GM19438 (cell line): ENCODE data around the gene NEURL3.
"Not testable (repeated sequence)": the region's sequence is repeated elsewhere in the genome, so short reads cannot be mapped to it uniquely, and the experiment has no call there.

Source experiments
- ATAC-seq: cut with Tn5 transposase; IDR thresholded peaks from one replicate; pipeline ENCODE4 v1.9.1; 2021; ENCODE audit warnings: low read depth; ENCODE audit not compliant: unreplicated experiment

Gene NEURL3

DNA sequence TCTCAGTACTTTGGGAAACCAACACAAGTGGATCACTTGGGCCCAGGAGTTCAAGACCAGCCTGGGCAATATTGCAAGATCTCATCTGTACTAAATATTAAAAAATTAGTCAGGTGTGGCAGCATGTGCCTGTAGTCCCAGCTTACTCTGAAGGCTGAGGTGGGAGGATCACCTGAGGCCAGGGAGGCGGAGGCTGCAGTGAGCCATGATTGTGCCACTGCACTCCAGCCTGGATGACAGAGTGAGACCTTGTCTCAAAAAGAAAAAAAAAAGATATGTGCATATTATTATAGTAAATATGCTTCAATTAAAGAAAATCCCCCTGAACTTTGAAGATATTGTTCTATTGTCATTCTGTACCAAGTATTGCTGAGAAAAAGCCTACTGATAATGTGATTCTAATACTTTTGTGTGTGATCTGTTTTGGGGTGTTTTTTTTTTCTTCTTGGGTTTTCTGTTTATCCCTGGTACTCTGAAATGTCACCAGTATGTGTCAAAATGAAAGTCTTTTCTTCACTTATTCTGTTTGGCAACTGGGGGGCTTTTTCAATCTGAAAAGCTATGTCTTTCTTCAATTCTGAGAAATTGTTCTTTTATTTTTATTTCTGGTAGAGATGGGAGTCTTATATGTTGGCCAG is 13.2 kb downstream of the NEURL3 start:
- no peak for ATAC-seq

DNA sequence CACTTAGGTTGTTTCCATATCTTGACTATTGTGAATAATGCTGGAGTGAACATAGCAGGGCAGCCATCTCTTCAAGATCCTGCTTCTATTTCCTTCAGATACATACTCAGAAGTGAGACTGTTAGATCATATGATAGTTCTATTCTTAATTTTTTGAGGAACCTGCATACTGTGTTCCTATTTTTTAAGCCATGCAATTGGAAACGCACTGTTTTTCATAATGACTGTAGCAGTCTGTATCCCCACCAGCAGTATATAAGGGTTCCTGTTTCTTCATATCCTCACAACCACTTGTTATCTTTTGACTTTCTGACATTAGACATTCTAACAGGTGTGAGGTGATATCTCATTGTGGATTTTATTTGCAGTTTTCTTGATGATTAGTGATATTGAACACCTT is 15.5 kb downstream of the NEURL3 start:
- no peak for ATAC-seq

DNA sequence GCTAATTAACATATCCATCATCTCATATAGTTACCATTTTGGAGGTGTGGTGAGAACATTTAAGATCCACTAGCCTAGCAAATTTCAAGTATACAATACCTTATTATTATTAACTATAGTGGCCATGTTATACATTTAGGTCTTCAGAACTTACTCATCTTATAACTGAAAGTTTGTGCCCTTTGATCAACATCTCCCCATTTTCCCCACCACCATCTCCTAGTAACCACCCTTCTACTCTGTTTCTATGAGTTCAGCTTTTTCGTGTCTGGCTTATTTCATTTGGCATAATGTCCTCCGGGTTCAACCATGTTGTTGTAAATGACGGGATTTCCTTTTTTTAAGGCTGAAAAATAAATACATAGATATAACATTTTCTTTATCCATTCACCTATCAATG is 15.9 kb downstream of the NEURL3 start:
- no peak for ATAC-seq

DNA sequence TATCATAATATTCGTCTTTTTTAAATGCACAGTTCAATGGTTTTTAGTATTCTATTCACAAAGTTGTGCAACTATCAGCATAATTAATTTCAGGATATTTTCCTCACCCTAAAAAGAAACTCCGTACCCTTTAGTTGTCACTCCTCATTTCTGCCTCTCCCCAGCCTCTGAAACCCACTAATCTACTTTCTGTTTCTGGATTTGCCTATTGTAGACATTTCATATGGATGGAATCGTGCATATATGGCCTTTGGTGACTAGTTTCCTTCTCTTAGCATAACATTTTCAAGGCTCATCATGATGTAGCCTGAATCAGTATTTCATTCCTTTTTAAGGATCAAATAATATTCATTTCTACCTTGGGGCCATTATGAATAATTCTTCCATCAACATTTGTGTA is 18.5 kb downstream of the NEURL3 start:
- ATAC-seq = no peak

DNA sequence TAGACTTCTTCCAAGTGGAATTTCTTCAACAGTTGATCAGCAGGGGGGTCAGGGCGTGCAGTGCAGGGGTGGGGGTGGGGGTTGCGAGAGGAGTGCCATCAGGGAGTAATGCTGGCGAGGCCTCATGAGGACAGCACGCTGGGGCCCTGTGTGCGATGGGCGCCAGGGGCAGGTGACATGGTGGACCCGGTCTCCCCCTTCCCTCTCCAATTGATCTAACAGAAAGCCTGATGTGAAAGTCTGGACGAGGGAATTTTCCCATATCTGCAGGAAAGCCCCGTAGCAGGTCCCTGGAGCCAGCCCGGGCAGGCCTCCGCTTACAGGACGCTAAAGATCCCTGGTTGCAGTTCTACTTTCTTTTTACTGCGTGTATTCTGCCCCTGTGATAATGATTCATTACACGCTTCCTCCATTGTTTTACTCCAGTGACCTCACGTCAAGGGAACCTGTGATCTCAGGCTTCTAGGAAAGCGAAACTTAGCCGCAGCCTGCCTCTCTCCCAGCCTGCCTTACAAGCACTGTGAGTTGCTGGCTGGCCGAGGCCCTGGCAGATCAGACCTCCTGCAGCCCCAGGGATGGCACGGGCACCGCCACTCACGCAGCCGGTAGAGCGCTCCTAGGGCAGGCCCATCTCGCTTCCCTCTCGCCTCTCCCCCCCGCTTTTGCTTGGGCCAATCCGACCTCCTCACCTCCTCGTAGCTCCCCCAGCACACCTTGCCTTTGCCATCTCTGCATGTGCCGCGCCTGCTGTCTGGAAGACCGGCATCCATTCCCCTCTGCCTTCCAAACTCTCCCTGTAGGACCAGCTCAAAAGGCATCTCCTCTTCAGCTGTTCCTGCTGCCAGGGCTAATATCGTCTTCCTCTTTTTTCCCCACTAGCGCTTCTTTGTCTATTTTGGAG is 19.2 kb downstream of the NEURL3 start:
- ATAC-seq = peak; percentile 81

DNA sequence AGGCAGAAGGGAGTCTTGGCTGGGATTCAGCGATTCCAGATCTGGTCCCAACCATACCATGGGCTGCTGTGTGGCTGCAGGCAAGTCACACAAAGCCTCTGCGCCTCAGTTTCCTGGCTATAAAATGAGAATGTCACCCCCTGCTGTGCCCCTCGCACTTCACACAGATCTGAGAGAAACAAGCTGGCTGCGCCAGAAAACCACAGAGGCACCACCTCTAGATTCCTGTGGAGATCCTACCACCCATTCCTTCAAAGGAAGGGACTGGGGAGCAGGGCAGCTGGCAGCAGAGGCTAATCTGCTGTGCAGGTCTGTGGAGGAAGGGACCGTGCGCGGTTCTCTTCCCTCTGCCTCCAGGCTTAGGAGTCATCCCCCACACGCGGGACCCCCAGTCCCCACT is 19.8 kb downstream of the NEURL3 start:
- ATAC-seq = no peak

DNA sequence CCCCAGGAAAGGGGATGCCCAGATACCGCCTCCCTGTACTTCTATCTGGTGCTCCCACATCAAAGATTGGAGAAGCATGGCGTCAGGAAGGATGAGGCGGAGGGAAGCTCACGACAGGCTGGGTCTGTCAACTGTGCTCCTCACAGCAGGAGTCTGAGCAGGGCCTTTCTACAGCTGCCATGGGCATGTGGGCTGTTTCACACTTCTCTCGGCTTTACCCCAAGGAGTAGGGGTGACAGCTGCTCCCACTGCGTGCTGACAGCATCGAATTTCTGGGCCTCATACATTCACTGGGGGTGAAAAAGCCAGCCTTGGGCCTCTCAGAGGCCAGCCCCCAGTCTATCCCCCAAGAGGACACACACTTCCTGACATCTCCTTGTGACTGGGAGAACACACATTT is 21.1 kb downstream of the NEURL3 start:
- ATAC-seq = no peak

DNA sequence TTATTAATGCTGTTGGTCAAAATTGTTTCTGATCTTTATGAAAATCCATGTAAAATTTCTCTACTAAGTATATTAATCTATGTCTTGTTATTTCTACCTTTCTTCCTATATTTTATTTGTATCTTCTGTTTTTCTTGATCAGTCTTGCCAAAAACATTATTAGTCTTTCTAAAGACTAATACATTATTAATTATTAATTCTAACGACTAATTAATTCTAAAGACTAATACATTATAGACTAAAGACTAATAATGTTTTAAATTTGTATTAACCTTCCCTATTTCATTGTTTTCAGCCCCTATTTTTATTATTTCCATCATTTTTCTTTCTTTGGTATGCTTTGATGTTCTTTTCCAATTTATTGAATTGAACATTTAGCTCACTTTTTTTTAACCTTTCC is 27.7 kb downstream of the NEURL3 start:
- no peak for ATAC-seq

DNA sequence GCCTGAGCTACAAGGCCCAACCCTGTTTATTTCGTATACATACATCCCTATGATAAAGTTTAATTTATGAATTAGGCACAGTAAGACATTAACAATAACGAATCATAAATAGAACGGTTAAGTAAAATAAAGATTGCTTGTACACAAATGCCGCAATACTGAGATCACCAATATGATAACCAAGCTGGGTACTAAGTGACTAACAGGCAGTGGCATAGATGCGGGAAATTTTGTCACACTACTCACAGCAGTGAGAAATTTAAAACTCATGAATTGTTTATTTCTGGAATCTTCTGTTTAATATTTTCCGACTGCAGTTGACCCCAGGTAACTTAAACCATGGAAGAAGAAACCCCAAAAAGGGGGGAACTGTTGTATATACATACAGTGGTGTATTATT is 33.4 kb downstream of the NEURL3 start:
- no peak for ATAC-seq

DNA sequence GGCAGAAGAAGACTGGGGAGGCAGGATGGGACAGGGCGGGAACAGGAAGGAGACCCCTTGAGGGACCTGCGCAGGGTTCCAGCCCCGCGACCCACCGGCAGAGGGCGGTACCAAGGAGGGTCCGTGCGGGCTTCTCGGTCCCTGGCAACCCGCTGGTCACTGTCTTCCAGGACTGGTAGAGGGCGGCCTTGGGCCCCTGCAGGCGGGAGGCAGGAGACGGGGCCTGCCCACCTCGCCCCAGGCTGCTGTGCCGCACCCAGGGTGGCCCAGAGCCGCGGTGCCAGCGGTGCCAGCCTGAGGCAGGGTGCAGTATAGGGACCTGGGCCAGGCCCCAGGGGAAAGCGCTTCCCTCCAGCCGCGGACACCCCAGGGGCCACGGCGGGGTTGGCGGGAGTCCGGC is 34.5 kb downstream of the NEURL3 start:
- ATAC-seq = no peak

DNA sequence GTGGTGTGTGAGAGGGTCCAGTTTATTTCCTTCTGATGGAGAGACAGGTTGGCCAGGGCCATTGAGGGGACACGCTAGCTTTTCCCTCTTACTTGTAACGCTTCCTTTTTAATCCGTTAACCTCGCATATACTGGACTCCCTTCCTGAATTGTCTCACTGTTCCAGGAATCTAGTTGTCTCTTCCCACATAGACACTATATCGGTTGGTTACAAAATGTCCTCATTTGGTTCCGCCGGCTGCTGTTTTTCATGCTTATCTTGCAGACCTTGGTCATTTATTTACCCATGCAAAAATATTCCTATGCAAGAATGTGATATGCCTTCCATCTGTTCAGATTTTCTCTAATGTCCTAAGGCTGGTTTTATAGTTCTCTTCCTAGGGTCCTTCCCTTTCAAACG is 35.0 kb downstream of the NEURL3 start:
- no peak for ATAC-seq

DNA sequence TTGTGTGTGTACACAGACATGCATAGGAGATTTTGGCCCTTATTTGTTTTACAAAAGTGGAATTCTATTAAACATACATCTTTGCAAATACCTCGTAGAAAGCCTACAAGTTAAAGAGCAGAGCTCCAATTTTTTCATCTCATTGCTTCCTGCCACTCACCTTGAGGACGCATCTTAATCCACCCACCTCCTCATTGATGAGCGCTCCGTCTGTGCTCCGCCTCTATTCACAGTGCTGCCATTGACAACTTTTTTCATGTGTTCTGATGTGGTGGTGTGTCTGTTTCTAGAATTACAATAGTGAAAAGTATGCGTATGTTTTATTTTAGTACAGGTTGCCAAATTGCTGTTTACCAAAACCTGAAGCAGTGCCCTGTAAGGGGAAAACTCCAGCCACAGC is 36.3 kb downstream of the NEURL3 start:
- no peak for ATAC-seq

DNA sequence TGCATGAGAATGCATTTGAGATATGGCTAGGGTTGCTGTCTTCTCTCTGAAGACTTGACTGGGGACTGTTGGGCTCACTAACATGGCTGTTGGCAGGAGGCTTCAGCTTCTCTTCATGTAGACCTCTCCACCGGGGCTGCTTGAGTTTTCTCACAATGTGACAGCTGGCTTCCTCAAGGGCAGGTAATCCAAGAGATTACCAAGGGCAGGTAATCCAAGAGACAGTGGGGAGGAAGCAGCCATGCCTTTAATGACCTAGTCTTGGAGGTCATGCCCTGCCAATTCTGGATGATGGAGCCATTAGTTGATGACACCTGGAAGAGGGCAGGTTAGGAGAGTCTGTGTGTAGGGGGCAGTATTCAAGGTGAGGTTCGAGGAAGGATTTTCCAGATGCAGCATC is 40.5 kb downstream of the NEURL3 start:
- no peak for ATAC-seq

DNA sequence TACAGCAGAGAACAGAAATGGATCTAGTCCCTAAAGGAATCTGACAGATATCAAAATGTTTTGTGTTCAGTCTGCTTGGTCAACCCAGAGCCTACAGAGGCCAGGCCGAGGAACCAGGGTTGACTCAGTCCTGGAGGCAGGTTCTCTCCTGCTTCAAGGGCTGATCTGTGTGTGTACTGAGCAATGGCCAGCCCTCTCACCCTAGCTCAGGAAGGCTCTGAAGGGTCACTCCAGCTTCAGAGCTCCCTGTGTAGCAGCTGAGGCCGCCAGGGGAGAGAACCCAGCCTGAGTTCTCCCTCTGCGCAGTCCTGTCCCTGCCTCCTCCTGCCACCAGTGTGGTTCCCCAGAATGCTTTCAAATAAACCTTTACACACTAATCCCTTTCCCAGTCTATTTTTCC is 41.1 kb downstream of the NEURL3 start:
- no peak for ATAC-seq

DNA sequence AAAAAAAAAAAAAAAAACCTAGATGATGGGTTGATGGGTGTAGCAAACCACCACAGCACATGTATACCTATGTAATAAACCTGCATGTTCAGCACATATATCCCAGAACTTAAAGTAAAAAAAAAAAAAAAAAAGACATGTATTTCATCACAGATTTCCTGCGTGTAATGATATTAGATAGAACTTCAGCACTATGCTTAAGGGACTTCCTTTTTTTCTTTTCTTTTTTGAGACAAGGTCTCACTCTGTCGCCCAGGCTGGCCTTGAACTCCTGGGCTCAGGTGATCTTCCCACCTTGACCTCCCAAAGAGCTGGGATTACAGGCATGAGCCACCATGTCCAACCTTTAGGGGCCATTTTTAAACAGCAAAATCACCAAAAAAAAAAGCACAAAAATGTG is 42.0 kb downstream of the NEURL3 start:
- ATAC-seq = no peak

DNA sequence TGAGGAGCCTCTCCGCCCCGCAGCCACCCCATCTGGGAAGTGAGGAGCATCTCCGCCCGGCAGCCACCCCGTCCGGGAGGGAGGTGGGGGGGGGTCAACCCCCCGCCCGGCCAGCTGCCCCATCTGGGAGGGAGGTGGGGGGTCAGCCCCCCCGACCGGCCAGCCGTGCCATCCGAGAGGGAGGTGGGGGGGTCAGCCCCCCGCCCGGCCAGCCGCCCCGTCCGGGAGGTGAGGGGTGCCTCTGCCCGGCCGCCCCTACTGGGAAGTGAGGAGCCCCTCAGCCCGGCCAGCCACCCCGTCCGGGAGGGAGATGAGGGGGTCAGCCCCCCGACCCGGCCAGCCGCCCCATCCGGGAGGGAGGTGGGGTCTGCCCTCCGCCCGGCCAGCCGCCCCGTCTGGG is 43.5 kb downstream of the NEURL3 start:
- ATAC-seq = not testable (repeated sequence)

DNA sequence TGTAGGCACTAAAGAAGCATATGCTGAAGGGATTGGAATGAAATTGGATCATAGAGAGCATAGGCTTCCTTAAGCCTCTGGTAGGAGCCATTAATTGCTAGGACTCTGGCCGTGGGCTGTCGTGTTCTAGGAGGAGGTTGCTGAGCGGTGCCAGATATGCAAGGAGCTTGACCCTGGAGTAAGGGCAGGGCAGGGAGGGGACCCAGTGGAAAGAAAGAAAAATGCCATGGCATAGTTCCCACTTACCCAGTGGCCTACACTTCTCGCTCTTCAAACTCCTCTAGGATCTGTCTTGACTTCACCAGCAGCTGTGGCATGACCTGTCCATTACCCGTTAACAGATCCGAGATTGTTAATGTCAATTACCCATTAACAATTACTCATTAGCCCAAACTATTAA is 53.1 kb downstream of the NEURL3 start:
- no peak for ATAC-seq

DNA sequence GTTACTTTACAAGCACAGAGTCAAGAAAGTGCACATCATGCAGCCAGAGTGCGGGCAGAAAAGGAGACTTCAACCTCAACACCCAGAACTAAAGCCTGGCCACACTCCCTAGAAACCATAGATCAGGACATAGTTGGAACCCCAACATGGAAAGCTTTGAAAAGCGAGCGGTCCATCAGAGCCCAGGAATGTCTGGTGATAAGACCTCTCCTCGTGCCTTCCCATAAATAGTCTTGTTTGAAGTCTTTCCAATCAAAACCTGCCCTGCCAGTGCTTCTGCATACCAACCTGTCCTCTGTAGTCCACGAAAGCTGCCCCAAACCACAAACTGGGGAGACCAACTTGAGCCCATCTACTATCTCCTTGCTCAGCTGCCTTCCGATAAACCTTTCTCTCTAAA is 55.5 kb downstream of the NEURL3 start:
- no peak for ATAC-seq

DNA sequence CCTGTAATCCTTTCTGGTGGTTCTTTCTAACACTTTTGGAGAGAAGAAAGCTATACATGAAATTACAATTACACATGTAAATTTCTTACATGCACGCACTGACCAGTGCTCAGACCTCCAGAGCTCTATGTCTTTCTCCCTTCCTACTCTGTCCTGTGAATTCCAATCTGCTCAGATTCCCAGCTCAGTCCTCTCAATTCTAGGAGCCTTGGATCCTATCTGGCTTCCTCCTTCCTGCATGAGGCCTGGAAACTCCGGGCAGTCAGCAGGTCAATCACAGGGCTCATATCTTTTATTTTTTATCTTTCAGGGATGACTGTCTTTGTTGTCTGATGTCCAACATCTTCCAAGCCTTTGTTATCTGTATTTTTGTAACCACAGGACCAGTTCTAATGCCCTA is 56.0 kb downstream of the NEURL3 start:
- ATAC-seq = no peak

DNA sequence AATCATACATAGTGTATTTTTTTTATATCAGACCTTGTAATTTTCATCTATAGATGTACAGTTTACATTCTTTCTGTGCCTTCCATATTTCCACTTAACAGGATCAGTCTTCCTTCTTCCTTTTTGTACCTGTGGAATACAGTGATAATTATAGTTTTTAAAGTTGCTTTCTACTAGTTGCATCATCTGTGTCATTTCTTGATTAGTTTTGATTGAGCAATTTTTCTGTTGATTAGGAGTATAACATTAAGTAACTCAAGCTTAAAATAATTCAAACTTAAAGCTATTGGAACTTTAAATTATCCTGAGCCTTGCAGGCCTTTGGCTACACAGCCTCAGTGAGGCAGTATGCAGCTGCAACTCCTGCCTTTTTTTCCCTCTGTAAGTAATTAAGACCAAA is 57.4 kb downstream of the NEURL3 start:
- ATAC-seq = no peak
